ENCODE data around the gene PLCZ1. TPM values are rescaled to one million over a fixed set of nuclear protein-coding genes. Genes with fewer than 3 reads are reported as not detected.
"Not testable (repeated sequence)": the region's sequence is repeated elsewhere in the genome, so short reads cannot be mapped to it uniquely, and the experiment has no call there.

PLCZ1 gene, protein sequence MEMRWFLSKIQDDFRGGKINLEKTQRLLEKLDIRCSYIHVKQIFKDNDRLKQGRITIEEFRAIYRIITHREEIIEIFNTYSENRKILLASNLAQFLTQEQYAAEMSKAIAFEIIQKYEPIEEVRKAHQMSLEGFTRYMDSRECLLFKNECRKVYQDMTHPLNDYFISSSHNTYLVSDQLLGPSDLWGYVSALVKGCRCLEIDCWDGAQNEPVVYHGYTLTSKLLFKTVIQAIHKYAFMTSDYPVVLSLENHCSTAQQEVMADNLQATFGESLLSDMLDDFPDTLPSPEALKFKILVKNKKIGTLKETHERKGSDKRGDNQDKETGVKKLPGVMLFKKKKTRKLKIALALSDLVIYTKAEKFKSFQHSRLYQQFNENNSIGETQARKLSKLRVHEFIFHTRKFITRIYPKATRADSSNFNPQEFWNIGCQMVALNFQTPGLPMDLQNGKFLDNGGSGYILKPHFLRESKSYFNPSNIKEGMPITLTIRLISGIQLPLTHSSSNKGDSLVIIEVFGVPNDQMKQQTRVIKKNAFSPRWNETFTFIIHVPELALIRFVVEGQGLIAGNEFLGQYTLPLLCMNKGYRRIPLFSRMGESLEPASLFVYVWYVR
- total RNA-seq = not detected

DNA sequence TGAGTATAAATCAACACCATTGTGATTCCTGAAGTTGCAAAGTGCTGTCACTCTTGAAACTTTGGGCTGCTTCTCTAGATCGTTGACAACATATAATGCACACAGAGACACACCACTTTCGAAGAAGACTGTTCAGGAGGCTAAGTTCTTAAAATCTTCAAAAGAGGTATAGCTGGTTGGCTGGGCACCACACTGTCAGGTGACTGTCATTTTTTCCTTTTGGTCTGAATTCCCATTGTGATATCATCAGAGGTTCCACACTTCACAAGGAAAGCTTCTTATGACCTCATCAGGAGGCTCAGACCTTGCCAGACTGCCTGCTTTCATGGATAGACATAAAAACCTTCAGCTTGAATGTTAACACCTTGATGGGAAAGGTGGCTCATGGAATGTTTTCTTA lies at the start of gene PLCZ1, which contains the start of gene CAPZA3:
Gene PLCZ1 (minus strand): TSS at position 194 of the 400 bp plus-strand sequence. CDS start 641 bp downstream, outside the sequence.
Gene CAPZA3 (plus strand): TSS at position 301 of the 400 bp plus-strand sequence. CDS start 150 bp downstream, outside the sequence.
- Histone ChIP-seq H3K36me3 (ENCODE audit: control insufficient read depth in 3 of 3, insufficient read depth in 3 of 3, low read length in 3 of 3) (no peaks in the 10 kb centered on the region), H3K27me3 (ENCODE audit: control insufficient read depth in 3 of 3, insufficient read depth in 3 of 3, low read length in 3 of 3) (no peaks in the 10 kb centered on the region), H3K9me3 (ENCODE audit: control insufficient read depth in 3 of 3, low read length in 3 of 3) (no peaks in the 10 kb centered on the region)

DNA sequence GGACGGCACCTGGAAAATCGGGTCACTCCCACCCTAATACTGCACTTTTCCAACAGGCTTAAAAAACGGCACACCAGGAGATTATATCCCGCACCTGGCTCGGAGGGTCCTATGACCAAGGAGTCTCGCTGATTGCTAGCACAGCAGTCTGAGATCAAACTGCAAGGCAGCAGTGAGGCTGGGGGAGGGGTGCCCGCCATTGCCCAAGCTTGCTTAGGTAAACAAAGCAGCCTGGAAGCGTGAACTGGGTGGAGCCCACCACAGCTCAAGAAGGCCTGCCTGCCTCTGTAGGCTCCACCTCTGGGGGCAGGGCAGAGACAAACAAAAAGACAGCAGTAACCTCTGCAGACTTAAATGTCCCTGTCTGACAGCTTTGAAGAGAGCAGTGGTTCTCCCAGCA lies 47.7 kb upstream of the PLCZ1 start:
- H3K27ac ChIP-seq (ENCODE audit: low read depth, low read length); H3K9ac ChIP-seq (ENCODE audit: low read depth in 1 of 3, low read length in 3 of 3); H3K4me3 ChIP-seq (ENCODE audit: low read length in 3 of 3); H3K4me1 ChIP-seq (ENCODE audit: control insufficient read depth in 3 of 3, insufficient read depth in 3 of 3, low read length in 3 of 3); H3K27me3 ChIP-seq (ENCODE audit: control insufficient read depth in 3 of 3, insufficient read depth in 3 of 3, low read length in 3 of 3); H3K36me3 ChIP-seq (ENCODE audit: control insufficient read depth in 3 of 3, insufficient read depth in 3 of 3, low read length in 3 of 3); H3K9me3 ChIP-seq (ENCODE audit: control insufficient read depth in 3 of 3, low read length in 3 of 3): not testable (repeated sequence)

More for the DNA sequence above, at the start of gene PLCZ1, which contains the start of gene CAPZA3:
- H3K4me1 ChIP-seq (ENCODE audit: control insufficient read depth in 3 of 3, insufficient read depth in 3 of 3, low read length in 3 of 3) = no peaks in the 10 kb centered on the region
- H3K4me3 ChIP-seq (ENCODE audit: low read length in 3 of 3) = no peak within 1 kb of the TSS
- H3K9ac ChIP-seq (ENCODE audit: low read depth in 1 of 3, low read length in 3 of 3) = no peak within 1 kb of the TSS
- H3K27ac ChIP-seq (ENCODE audit: low read depth, low read length) = no peak within 1 kb of the TSS

DNA sequence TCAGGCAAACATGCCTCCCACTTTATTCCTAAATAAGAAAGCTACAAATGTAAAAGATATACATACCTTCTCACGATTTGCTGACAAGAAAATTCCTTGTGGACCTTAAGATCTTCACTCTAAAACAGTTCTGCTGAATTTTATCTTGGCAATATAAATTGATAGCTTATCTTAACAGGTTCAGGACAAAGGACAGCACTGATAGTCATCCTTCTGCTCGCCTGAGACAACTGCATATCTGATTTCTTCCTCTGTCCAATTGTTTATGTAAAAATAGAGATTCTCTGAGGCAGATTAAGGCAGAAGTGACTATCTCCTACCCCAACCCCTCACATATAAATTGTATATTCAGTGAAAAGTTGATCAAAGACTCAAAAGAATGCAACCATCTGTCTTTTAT lies 45.0 kb upstream of the PLCZ1 start:
- Histone ChIP-seq H3K27ac (ENCODE audit: low read depth, low read length) (no peak overlapping the region), H3K36me3 (ENCODE audit: control insufficient read depth in 3 of 3, insufficient read depth in 3 of 3, low read length in 3 of 3) (no peaks in the 10 kb centered on the region), H3K27me3 (ENCODE audit: control insufficient read depth in 3 of 3, insufficient read depth in 3 of 3, low read length in 3 of 3) (no peaks in the 10 kb centered on the region), H3K4me3 (ENCODE audit: low read length in 3 of 3) (no peak overlapping the region), H3K4me1 (ENCODE audit: control insufficient read depth in 3 of 3, insufficient read depth in 3 of 3, low read length in 3 of 3) (no peaks in the 10 kb centered on the region), H3K9me3 (ENCODE audit: control insufficient read depth in 3 of 3, low read length in 3 of 3) (no peaks in the 10 kb centered on the region), H3K9ac (ENCODE audit: low read depth in 1 of 3, low read length in 3 of 3) (no peak overlapping the region)

DNA sequence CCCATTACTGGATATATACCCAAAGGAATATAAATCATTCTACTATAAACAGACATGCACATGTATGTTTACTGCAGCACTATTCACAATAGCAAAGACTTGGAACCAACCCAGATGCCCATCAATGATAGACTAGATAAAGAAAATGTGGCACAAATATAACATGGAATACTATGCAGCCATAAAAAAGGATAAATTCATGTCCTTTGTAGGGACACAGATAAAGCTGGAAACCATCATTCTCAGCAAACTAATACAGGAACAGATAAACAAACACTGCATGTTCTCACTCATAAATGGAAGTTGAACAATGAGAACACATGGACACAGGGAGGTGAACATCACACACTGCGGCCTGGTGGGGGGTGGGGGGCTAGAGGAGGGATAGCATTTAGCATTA lies 28.7 kb upstream of the PLCZ1 start:
- not testable (repeated sequence) for H3K27ac ChIP-seq (ENCODE audit: low read depth, low read length); H3K4me1 ChIP-seq (ENCODE audit: control insufficient read depth in 3 of 3, insufficient read depth in 3 of 3, low read length in 3 of 3); H3K4me3 ChIP-seq (ENCODE audit: low read length in 3 of 3); H3K9me3 ChIP-seq (ENCODE audit: control insufficient read depth in 3 of 3, low read length in 3 of 3); H3K27me3 ChIP-seq (ENCODE audit: control insufficient read depth in 3 of 3, insufficient read depth in 3 of 3, low read length in 3 of 3); H3K36me3 ChIP-seq (ENCODE audit: control insufficient read depth in 3 of 3, insufficient read depth in 3 of 3, low read length in 3 of 3); H3K9ac ChIP-seq (ENCODE audit: low read depth in 1 of 3, low read length in 3 of 3)

DNA sequence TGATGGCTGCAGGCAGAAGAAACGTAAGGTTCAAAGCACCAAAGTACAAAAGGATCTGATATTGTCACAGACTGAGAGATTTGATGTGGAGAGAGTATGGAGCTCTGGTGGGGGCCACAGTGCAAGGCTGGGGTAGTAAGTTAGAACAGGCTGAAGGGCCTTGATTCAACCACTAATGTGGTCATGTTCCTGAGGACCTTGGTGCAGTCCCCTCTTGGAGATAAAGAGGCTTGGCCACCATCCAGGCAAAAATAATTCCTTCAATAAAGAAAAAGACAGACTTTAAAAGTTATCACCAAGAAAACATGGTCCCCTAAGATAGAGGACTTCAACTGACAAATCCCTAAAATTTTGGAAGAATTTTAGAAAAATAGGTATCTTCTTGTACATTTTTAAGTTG lies 17.5 kb upstream of the PLCZ1 start:
- Histone ChIP-seq H3K27ac (ENCODE audit: low read depth, low read length) (no peak overlapping the region), H3K4me3 (ENCODE audit: low read length in 3 of 3) (no peak overlapping the region), H3K36me3 (ENCODE audit: control insufficient read depth in 3 of 3, insufficient read depth in 3 of 3, low read length in 3 of 3) (no peaks in the 10 kb centered on the region), H3K9me3 (ENCODE audit: control insufficient read depth in 3 of 3, low read length in 3 of 3) (no peaks in the 10 kb centered on the region), H3K27me3 (ENCODE audit: control insufficient read depth in 3 of 3, insufficient read depth in 3 of 3, low read length in 3 of 3) (no peaks in the 10 kb centered on the region), H3K9ac (ENCODE audit: low read depth in 1 of 3, low read length in 3 of 3) (no peak overlapping the region), H3K4me1 (ENCODE audit: control insufficient read depth in 3 of 3, insufficient read depth in 3 of 3, low read length in 3 of 3) (peaks cover 0 to 4% (median 3%) of the 10 kb centered on the region in 3 donors)

DNA sequence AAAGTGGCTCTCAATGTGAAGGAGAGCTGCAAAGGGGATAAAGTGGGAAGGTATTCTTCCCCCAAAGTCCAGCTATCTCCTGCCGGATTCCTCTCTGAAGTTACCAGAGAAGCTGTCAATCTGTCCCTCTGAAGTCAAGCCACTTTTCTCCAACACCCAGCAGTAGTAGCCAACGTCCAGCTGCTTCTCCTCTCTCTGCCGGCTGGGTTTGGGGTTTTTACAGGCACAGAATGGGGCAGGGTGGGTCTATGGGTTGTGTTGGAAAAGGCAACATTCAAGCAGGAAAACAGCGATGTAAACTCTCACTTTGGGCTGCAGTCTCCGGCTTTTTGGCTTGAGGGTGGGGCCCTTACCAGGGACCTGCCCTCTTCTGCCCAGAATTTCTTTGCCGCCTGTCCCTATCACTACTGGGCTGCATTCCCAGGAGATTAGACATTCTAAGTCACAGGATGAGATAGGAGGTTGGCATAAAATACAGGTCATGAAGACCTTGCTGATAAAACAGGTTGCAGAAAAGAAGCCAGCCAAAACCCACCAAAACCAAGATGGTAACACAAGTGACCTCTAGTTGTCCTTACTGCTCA lies 16.4 kb upstream of the PLCZ1 start:
- Histone ChIP-seq H3K4me1 (ENCODE audit: control insufficient read depth in 3 of 3, insufficient read depth in 3 of 3, low read length in 3 of 3) (peaks cover 0 to 4% (median 3%) of the 10 kb centered on the region in 3 donors), H3K27me3 (ENCODE audit: control insufficient read depth in 3 of 3, insufficient read depth in 3 of 3, low read length in 3 of 3) (no peaks in the 10 kb centered on the region), H3K36me3 (ENCODE audit: control insufficient read depth in 3 of 3, insufficient read depth in 3 of 3, low read length in 3 of 3) (no peaks in the 10 kb centered on the region), H3K4me3 (ENCODE audit: low read length in 3 of 3) (no peak overlapping the region), H3K9me3 (ENCODE audit: control insufficient read depth in 3 of 3, low read length in 3 of 3) (no peaks in the 10 kb centered on the region), H3K9ac (ENCODE audit: low read depth in 1 of 3, low read length in 3 of 3) (no peak overlapping the region), H3K27ac (ENCODE audit: low read depth, low read length) (no peak overlapping the region)

DNA sequence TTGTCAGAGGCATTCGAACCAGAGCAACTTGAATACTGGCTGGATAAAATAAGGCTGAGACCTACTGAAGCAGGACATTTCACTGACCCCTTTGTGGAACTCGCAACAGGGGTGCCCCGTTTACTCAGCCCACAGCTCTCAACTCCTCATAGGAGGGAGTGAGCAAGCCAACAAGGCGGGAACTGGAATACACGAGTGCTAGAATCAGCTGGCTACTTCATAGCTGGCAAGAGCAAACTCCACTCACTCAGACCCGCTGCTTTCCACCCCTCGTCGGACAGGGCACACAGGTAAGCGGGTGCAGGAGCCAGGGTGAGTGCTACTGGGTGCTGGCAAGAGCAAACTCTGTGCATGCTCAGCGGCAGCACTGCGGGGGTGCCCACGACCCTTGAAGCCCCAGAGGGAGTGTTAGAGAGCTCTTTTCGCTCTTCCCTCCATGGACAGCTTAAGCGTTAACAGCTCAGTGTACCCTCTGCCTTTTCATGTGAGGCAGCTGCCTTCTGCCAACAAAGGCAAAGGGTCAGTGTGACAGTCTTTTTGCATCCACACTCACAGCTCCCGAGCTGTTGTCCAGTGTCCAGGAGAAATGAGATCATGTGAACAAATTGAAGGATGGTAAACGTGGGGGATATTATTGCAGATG lies 15.8 kb upstream of the PLCZ1 start:
- no peak overlapping the region for H3K4me3 ChIP-seq (ENCODE audit: low read length in 3 of 3)
- H3K4me1 ChIP-seq (ENCODE audit: control insufficient read depth in 3 of 3, insufficient read depth in 3 of 3, low read length in 3 of 3) = peaks cover 0 to 4% (median 3%) of the 10 kb centered on the region in 3 donors
- no peaks in the 10 kb centered on the region for H3K36me3 ChIP-seq (ENCODE audit: control insufficient read depth in 3 of 3, insufficient read depth in 3 of 3, low read length in 3 of 3)
- H3K9me3 ChIP-seq (ENCODE audit: control insufficient read depth in 3 of 3, low read length in 3 of 3) = no peaks in the 10 kb centered on the region
- H3K27me3 ChIP-seq (ENCODE audit: control insufficient read depth in 3 of 3, insufficient read depth in 3 of 3, low read length in 3 of 3) = no peaks in the 10 kb centered on the region
- no peak overlapping the region for H3K27ac ChIP-seq (ENCODE audit: low read depth, low read length)
- H3K9ac ChIP-seq (ENCODE audit: low read depth in 1 of 3, low read length in 3 of 3) = no peak overlapping the region

DNA sequence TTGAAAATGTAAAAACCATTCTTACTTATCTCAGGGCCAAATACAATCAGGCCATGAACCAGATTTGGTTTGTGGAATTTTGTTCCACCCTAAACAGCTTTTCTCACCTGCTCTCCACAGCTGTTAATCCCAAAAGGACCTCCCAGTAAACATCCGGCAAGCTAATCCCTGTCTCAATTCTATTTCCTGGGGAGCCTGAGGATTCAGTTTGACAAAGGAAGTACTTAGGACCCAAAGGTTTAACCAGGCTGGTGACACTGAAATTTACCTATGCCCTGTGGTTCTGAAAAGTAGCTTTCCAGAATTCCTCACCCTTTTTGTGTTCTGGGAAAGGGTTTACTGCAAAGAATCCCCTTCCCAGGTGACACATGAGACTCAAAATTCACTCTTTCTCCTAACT lies 15.1 kb upstream of the PLCZ1 start:
- H3K9ac ChIP-seq (ENCODE audit: low read depth in 1 of 3, low read length in 3 of 3) = no peak overlapping the region
- H3K9me3 ChIP-seq (ENCODE audit: control insufficient read depth in 3 of 3, low read length in 3 of 3) = no peaks in the 10 kb centered on the region
- H3K27ac ChIP-seq (ENCODE audit: low read depth, low read length) = no peak overlapping the region
- H3K36me3 ChIP-seq (ENCODE audit: control insufficient read depth in 3 of 3, insufficient read depth in 3 of 3, low read length in 3 of 3) = no peaks in the 10 kb centered on the region
- H3K27me3 ChIP-seq (ENCODE audit: control insufficient read depth in 3 of 3, insufficient read depth in 3 of 3, low read length in 3 of 3) = no peaks in the 10 kb centered on the region
- peaks cover 0 to 4% (median 3%) of the 10 kb centered on the region in 3 donors for H3K4me1 ChIP-seq (ENCODE audit: control insufficient read depth in 3 of 3, insufficient read depth in 3 of 3, low read length in 3 of 3)
- H3K4me3 ChIP-seq (ENCODE audit: low read length in 3 of 3) = no peak overlapping the region

DNA sequence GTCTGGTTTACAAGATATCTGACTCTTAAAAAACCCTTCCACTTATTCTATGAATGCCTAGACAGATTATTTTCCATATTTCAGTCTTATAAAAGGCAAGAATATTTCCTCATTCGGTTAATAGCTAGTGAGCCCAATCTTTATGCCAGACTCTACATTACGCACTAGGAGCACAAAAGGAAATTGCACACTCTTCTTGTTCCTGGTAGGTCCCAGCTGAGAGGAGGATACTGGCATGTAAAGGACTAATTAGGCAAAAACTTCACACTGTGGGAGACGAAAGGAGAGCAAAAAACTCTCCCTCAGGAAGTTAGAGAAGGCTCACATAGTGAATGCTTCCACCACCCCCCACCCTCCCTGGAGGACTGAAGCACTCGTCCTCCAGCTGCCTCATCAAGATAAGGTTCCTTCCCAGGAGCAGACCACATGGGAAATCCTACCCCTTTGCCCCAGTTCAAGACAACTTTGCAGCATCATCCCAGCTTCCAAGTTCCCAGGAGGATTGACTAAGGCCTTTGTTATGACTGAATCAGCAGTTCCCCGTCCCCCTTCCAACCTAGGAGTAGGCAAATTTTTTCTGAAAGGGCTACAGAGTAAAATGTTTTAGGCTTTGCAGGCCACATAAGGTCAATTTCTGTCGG lies 14.6 kb upstream of the PLCZ1 start:
- H3K4me3 ChIP-seq (ENCODE audit: low read length in 3 of 3) = no peak overlapping the region
- H3K27me3 ChIP-seq (ENCODE audit: control insufficient read depth in 3 of 3, insufficient read depth in 3 of 3, low read length in 3 of 3) = no peaks in the 10 kb centered on the region
- H3K9me3 ChIP-seq (ENCODE audit: control insufficient read depth in 3 of 3, low read length in 3 of 3) = no peaks in the 10 kb centered on the region
- no peak overlapping the region for H3K9ac ChIP-seq (ENCODE audit: low read depth in 1 of 3, low read length in 3 of 3)
- no peaks in the 10 kb centered on the region for H3K36me3 ChIP-seq (ENCODE audit: control insufficient read depth in 3 of 3, insufficient read depth in 3 of 3, low read length in 3 of 3)
- H3K27ac ChIP-seq (ENCODE audit: low read depth, low read length) = no peak overlapping the region
- peaks cover 0 to 4% (median 3%) of the 10 kb centered on the region in 3 donors for H3K4me1 ChIP-seq (ENCODE audit: control insufficient read depth in 3 of 3, insufficient read depth in 3 of 3, low read length in 3 of 3)

All from skeletal muscle tissue (tissue), 4 donors.